Measurements from ENCODE around the gene GNS.

GNS gene

GRCh38 chr12:64735442-64735841 lies 23.8 kb downstream of the GNS start:
- no peak for DNase-seq (ENCODE audit: low read depth)

GRCh38 chr12:64733857-64734256 lies 25.3 kb downstream of the GNS start:
- DNase-seq (ENCODE audit: low read depth): no peak

DNA sequence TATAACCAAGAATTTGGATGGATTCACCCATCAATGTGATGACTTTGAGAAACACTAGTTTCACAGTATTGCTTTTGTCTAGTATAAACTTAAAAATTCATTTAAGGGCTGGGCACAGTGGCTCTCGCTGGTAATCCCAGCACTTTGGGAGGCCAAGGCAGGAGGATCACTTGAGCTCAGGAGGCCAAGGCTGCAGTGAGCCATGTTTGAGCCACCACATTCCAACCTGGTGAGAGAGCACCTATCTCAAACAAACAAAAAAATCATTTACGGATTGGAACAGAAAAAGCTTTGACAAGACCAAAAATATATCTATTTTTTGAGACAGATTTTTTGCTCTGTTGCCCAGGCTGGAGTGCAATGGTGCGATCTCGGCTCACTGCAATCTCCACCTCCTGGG lies 27.5 kb downstream of the GNS start:
- DNase-seq (ENCODE audit: low read depth): no peak

GRCh38 chr12:64730588-64730969 lies 28.6 kb downstream of the GNS start:
- DNase-seq (ENCODE audit: low read depth): no peak

GRCh38 chr12:64729909-64730587 lies 29.2 kb downstream of the GNS start:
- DNase-seq (ENCODE audit: low read depth): no peak

DNA sequence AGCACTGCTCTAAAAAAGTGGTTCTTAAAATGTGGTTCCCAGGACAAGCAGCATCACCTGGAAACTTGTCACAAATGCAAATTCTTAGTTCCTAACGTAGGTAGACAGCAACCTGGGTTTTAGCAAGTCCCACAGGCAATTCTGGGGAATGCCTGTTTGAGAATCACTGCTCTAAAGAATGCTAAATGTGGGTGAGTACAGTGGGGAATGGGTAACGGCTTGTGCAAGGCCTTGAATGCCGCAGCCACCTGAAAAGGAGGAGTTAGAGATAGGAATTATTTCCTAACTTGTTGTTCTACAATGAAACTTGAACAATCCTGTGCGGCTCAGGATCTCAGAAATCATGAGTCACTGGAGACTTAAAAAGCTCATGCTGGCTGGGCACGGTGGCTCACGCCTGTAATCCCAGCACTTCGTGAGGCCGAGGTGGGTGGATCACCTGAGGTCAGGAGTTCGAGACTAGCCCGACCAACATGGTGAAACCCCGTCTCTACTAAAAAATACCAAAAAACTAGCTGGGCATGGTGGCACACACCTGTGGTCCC lies 34.9 kb downstream of the GNS start:
- no peak for DNase-seq (ENCODE audit: low read depth)

DNA sequence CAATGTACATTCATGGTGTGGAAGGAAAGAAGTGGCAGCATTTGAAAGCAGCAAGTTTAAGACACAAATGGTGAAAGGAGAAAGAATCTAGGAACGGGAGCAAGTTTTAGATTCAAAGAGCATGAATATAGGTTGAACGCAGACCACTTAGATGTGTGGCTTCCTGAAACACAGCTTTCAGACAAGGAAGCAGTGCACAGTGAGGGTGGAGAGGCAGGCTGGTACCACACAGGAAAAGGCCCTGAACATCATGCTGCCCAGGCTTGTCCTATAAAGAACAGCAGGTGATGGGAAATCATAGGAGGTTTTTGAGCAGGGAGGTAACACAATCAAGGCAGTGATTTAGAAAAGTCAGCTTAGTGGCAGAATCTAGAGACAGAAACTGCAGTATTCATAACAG lies 35.6 kb downstream of the GNS start:
- no peak for DNase-seq (ENCODE audit: low read depth)

DNA sequence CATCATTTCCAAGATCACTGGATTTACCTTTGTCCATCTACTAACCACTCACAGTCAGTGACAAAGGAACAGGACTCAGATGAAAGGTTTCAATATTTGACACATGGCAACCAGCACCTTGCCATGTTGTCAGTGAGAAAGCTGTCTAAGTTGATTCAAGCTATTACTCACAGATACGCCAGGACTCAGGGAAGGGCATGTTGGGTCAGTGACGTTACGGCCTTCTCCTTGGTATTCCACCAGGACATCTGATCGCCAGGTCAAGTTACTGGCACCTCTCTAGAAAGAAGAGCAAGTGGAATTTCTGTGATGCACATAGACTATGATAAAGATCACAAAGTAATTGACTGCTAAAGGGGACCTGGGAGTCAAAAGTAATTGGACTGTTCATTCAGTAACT lies 36.4 kb downstream of the GNS start:
- DNase-seq (ENCODE audit: low read depth): no peak

DNA sequence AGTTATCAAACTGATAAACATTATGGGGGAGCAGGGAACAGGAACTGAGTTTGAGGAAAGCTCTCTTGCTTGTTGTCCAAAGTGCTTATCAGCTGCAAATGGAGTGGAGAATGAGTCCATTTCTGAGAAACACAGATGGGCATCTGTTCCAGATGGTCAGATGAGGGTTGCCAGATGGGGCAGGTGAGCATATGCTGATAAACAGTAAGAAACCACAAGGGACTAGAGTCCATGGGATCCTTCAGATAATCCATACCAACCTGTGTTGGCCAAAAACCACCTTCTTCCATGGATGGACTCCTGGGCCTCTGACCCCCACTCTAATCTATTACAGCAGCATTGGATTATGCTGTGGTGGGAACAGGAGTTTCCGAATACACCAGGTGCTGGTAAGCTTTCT lies 38.3 kb downstream of the GNS start:
- no peak for DNase-seq (ENCODE audit: low read depth)

GRCh38 chr12:64718649-64719048 lies 40.6 kb downstream of the GNS start:
- no peak for DNase-seq (ENCODE audit: low read depth)

- DNase-seq (ENCODE audit: low read depth): no peak
Observed at GRCh38 chr12:64716839-64717455, 42.3 kb downstream of the GNS start.

DNA sequence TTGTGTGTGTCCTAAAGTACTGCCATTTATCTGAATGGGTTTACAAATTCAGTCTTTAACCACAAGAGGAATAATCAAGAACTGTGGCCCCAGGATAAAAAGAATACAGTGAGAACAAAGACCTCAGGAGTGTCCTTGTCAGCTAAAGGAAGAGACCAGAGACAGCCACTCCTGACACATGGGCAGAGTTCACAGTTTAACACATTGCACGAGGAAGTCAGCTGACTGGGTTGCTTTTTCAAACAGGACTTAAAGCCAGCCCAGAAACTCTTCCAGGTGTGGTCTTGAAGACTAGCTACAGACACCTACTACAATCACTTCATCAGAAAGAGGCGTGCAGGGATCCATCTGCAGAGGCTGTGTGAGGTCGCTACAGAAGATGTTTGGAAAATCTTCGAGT lies 42.8 kb downstream of the GNS start:
- no peak for DNase-seq (ENCODE audit: low read depth)

GRCh38 chr12:64714551-64714968 lies 44.6 kb downstream of the GNS start:
- no peak for DNase-seq (ENCODE audit: low read depth)

DNA sequence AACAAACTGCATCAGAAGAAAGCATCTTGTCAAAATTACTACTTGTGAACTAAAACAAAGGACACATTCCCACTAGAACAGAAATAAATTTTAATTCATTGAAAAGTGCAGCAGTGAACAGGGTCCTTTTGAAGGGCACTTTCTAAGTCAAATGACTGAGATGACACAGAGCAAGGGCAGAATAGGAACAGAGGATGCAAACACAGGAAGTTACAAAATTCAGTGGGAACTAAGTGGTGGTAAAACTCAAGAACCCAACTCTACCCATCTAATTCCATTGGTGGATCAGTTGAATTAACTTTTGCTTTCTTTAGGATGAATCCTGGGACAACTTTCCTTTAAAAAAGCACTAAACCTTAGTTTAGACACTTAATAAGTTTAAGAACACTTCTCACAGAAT lies 45.8 kb downstream of the GNS start:
- DNase-seq (ENCODE audit: low read depth): no peak

DNA sequence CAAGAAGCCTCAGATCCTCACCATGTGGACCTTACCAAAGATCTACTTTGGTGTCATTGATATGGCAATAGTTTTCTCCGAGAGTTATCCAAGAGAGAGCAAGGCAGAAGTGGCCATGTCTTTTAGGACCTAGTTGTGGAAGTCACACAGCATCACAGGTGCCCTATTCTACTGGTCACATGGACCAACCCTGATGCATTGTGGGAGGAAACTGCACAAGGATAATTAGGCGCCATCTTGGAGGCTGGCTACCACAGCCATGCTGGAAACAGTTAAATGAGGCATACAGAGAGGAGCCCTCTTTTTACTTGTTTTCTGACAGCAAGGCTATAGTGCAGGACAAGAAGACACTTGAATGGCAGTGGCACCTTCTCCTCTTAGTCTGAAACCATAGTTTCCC lies 49.8 kb downstream of the GNS start:
- DNase-seq (ENCODE audit: low read depth): no peak

- no peak for DNase-seq (ENCODE audit: low read depth)
Observed at GRCh38 chr12:64707926-64708325, 51.3 kb downstream of the GNS start.

DNA sequence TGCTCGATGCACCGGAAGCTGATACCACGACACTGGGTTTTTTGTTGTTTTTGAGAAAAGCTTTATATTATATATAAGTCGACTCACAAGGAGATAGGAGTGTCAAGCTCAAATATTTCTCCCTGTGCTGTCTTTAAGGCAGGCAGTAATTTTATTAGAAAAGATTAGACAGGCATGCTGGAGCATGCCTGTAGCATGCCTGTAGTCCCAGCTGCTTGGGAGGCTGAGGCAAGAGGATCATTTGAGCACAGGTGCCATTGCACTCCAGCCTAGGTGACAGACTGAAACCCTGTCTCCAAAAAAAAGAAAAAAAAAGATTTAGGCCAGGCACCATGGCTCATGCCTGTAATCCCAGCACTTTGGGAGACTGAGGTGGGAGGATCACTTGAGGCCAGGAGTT lies 51.8 kb downstream of the GNS start:
- no peak for DNase-seq (ENCODE audit: low read depth)

DNA sequence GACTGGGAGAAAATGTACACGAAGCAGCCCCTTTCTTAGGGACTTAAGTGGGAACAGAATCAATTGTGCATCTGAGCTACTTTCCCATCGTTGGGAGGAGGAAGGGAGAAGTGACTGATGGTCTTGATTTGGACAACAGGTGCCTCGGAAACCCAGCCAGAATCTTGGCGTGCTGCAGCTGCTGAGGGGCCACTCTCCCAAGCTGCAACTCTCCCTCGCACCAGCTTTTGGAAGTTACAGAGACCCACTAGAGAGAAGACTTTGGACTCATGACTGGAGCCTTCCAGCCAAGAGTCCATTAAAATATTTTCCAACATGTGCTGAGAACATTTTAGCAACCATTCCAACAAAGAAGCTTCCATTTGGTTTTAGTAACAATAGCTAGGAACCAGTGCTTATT lies 52.3 kb downstream of the GNS start:
- DNase-seq (ENCODE audit: low read depth): no peak

DNA sequence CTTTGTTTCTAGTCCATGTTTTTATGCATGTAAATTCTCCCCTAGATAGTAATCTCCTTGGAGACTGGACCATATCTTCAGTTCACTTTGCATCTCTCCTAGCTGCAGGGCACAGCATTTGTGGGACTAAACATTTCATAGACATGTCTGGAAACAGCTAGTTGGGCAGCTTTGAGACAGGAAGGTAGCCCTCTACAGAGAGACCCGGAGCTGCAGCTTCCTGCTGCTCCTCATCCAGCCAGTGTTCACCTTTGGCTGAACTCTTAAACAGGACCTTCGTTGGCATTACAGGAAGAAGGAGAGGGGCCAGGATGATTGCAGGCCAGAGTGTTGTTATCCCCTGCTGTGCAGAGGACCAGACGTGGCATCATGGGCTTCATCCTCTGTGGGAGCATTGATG lies 52.9 kb downstream of the GNS start:
- DNase-seq (ENCODE audit: low read depth): no peak

DNA sequence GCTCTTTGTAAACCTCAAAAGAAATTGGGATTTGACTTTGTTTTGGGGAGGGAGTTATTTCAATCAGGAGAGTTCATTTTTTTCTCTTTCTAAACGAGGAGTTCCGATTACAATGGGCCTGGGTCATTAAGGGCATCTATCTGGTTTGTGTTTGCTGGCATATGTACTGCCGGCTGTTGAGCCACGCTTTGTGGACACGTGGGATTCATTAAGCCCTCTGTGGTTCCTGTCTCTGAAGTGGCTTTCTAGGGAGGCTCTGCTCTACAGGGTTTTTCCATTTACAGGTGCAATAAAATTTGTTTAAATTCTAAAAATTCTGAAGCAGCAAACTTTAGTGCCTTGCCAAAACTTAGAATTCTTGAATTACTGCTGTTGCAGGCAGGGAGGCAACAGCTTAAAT lies 57.9 kb downstream of the GNS start:
- no peak for DNase-seq (ENCODE audit: low read depth)

- no peak for DNase-seq (ENCODE audit: low read depth)
Observed at GRCh38 chr12:64700532-64700931, 58.7 kb downstream of the GNS start.

- DNase-seq (ENCODE audit: low read depth): no peak
Observed at GRCh38 chr12:64699504-64700115, 59.6 kb downstream of the GNS start.

DNA sequence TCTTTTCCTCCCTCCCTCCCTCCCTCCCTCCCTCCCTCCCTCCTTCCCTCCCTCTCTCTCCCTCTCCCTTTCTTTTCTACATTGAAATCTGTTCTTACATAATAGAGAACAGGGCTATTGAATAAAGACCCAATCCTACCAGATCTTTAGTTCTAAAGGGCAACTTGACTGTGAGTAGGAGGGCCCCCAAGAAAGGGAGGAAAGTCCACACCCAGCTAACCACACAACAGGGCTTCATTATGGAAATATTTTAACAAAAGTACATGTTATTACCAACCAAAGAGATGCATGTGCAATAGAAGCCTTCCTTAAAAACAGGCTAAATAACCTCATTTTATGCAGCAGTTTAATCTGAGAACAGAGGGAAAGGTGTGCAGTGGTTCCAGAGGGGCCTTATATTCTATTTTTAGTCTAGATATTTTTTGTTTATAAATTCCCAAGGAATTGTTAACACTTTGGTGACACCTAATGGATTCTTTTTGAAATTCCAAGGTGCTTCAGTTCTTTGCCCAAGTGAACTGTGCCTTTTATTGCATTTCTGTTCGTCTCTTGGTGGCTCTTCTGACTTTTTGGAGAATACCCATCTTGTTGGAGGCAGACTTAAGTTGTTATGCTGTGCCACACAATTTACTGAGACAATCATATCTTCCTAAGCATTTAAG lies 63.0 kb downstream of the GNS start:
- DNase-seq (ENCODE audit: low read depth): no peak

Data from stimulated activated CD8-positive, alpha-beta memory T cell treated with anti-CD3 and anti-CD28 coated beads, Interleukin-15, amount 100 ng/mL, for 1 hour (primary cell).